Measurements from ENCODE around the gene TRDN. TPM values are rescaled to one million over a fixed set of nuclear protein-coding genes. Genes with fewer than 3 reads are reported as not detected.

TRDN gene
- total and polyA plus RNA-seq, 2 donors (not counting 1 experiment from before 2014, with no cell fraction given): not detected

- Histone ChIP-seq H3K27me3 (ENCODE audit: control insufficient read depth, insufficient read depth, low read length) (no peaks in the 10 kb centered on the region), H3K79me2 (ENCODE audit: control insufficient read depth, insufficient read depth, low read length) (no peaks in the 10 kb centered on the region), H2AFZ (ENCODE audit: low read length) (no peak overlapping the region), H3K4me1 (ENCODE audit: control insufficient read depth, extremely low read depth, insufficient read depth, low read length) (no peaks in the 10 kb centered on the region), H3K9me3 (ENCODE audit: control insufficient read depth, insufficient read depth, low read depth, low read length) (no peaks in the 10 kb centered on the region), H4K20me1 (ENCODE audit: control insufficient read depth, extremely low read depth, insufficient read depth, low read length) (no peaks in the 10 kb centered on the region), H3K4me3 (replicated peaks in 1 of 4; ENCODE audit: control extremely low read depth in 1 of 4, insufficient read depth in 1 of 4, low read depth in 3 of 4, low read length in 4 of 4) (no peak overlapping the region), H3K36me3 (ENCODE audit: control insufficient read depth, insufficient read depth, low read length) (no peaks in the 10 kb centered on the region), H3K4me2 (ENCODE audit: extremely low read depth, insufficient read depth, low read length) (no peak overlapping the region), H3K9ac (ENCODE audit: insufficient read depth, low read length) (no peak overlapping the region), H3K27ac (ENCODE audit: insufficient read depth, low read length) (no peak overlapping the region)
- no peak for DNase-seq (ENCODE audit: low read depth in 2 of 2)
- TF ChIP-seq CTCF (conservative IDR thresholded peaks at IDR 0.05 in 1 of 2, IDR thresholded peaks at IDR 0.05 in 1 of 2; ENCODE audit: low read depth in 1 of 2, low read length in 2 of 2) (no peak), EZH2 (IDR thresholded peaks at IDR 0.05; ENCODE audit: low read length, missing control alignments) (no peak)
These were observed 188.4 kb downstream of the TRDN start for GRCh38 chr6:123448306-123448884.

GRCh38 chr6:123447315-123447937, 189.3 kb downstream of the TRDN start:
- H3K27me3 ChIP-seq (ENCODE audit: control insufficient read depth, insufficient read depth, low read length): no peaks in the 10 kb centered on the region
- H3K4me3 ChIP-seq (replicated peaks in 1 of 4; ENCODE audit: control extremely low read depth in 1 of 4, insufficient read depth in 1 of 4, low read depth in 3 of 4, low read length in 4 of 4): no peak overlapping the region
- TF ChIP-seq CTCF (conservative IDR thresholded peaks at IDR 0.05 in 1 of 2, IDR thresholded peaks at IDR 0.05 in 1 of 2; ENCODE audit: low read depth in 1 of 2, low read length in 2 of 2) (no peak), EZH2 (IDR thresholded peaks at IDR 0.05; ENCODE audit: low read length, missing control alignments) (no peak)
- H3K79me2 ChIP-seq (ENCODE audit: control insufficient read depth, insufficient read depth, low read length): no peaks in the 10 kb centered on the region
- no peaks in the 10 kb centered on the region for H3K4me1 ChIP-seq (ENCODE audit: control insufficient read depth, extremely low read depth, insufficient read depth, low read length)
- no peak overlapping the region for H2AFZ ChIP-seq (ENCODE audit: low read length)
- H3K4me2 ChIP-seq (ENCODE audit: extremely low read depth, insufficient read depth, low read length): no peak overlapping the region
- no peak overlapping the region for H3K27ac ChIP-seq (ENCODE audit: insufficient read depth, low read length)
- no peaks in the 10 kb centered on the region for H3K9me3 ChIP-seq (ENCODE audit: control insufficient read depth, insufficient read depth, low read depth, low read length)
- no peak for DNase-seq (ENCODE audit: low read depth in 2 of 2)
- H3K9ac ChIP-seq (ENCODE audit: insufficient read depth, low read length): no peak overlapping the region
- H3K36me3 ChIP-seq (ENCODE audit: control insufficient read depth, insufficient read depth, low read length): no peaks in the 10 kb centered on the region
- no peaks in the 10 kb centered on the region for H4K20me1 ChIP-seq (ENCODE audit: control insufficient read depth, extremely low read depth, insufficient read depth, low read length)

GRCh38 chr6:123439371-123439770, 197.4 kb downstream of the TRDN start:
- no peaks in the 10 kb centered on the region for H3K36me3 ChIP-seq (ENCODE audit: control insufficient read depth, insufficient read depth, low read length)

More at GRCh38 chr6:123439371-123439770, 197.4 kb downstream of the TRDN start:
- Histone ChIP-seq H3K27me3 (ENCODE audit: control insufficient read depth, insufficient read depth, low read length) (no peaks in the 10 kb centered on the region), H3K4me2 (ENCODE audit: extremely low read depth, insufficient read depth, low read length) (no peak overlapping the region), H3K4me3 (replicated peaks in 1 of 4; ENCODE audit: control extremely low read depth in 1 of 4, insufficient read depth in 1 of 4, low read depth in 3 of 4, low read length in 4 of 4) (no peak overlapping the region), H2AFZ (ENCODE audit: low read length) (no peak overlapping the region), H4K20me1 (ENCODE audit: control insufficient read depth, extremely low read depth, insufficient read depth, low read length) (no peaks in the 10 kb centered on the region), H3K4me1 (ENCODE audit: control insufficient read depth, extremely low read depth, insufficient read depth, low read length) (no peaks in the 10 kb centered on the region), H3K9ac (ENCODE audit: insufficient read depth, low read length) (no peak overlapping the region), H3K79me2 (ENCODE audit: control insufficient read depth, insufficient read depth, low read length) (no peaks in the 10 kb centered on the region), H3K27ac (ENCODE audit: insufficient read depth, low read length) (no peak overlapping the region), H3K9me3 (ENCODE audit: control insufficient read depth, insufficient read depth, low read depth, low read length) (no peaks in the 10 kb centered on the region)
- DNase-seq (ENCODE audit: low read depth in 2 of 2): no peak
- no peak for TF ChIP-seq EZH2 (IDR thresholded peaks at IDR 0.05; ENCODE audit: low read length, missing control alignments)
- no peak for TF ChIP-seq CTCF (conservative IDR thresholded peaks at IDR 0.05 in 1 of 2, IDR thresholded peaks at IDR 0.05 in 1 of 2; ENCODE audit: low read depth in 1 of 2, low read length in 2 of 2)
